Mucosa of stomach (tissue), 1 donor: ENCODE data around the gene ACTR3.

Experiments used
- H3K27me3 ChIP-seq: one replicate; pipeline ENCODE4 v1.7.0; 2013; ENCODE audit warnings: mild to moderate bottlenecking, low read length; ENCODE audit not compliant: control insufficient read depth, insufficient read depth
- H3K36me3 ChIP-seq: one replicate; pipeline ENCODE4 v1.7.0; 2013; ENCODE audit warnings: low read length; ENCODE audit not compliant: control insufficient read depth, insufficient read depth
- H3K4me1 ChIP-seq: one replicate; pipeline ENCODE4 v1.7.0; 2013; ENCODE audit warnings: mild to moderate bottlenecking, low read length; ENCODE audit not compliant: control insufficient read depth, insufficient read depth
- H3K4me3 ChIP-seq: one replicate; pipeline ENCODE4 v1.7.0; 2013; ENCODE audit warnings: low read length
- H3K9ac ChIP-seq: one replicate; pipeline ENCODE4 v1.7.0; 2013; ENCODE audit warnings: mild to moderate bottlenecking, low read length, moderate library complexity
- H3K9me3 ChIP-seq: one replicate; pipeline ENCODE4 v1.7.0; 2013; ENCODE audit warnings: mild to moderate bottlenecking, low read length, moderate library complexity; ENCODE audit not compliant: control insufficient read depth
- donor health status: Pancreatic carcinoma.

ACTR3 gene

GRCh38 chr2:113877711-113878598 lies 11.9 kb upstream of the ACTR3 start:
- Histone ChIP-seq H3K4me1 (peaks cover 21% of the 10 kb centered on the region), H3K9ac (peak overlapping the region; percentile 36), H3K36me3 (no peaks in the 10 kb centered on the region), H3K9me3 (no peaks in the 10 kb centered on the region), H3K27me3 (no peaks in the 10 kb centered on the region), H3K4me3 (no peak overlapping the region)

- H3K4me1 ChIP-seq: peaks cover 21% of the 10 kb centered on the region
Measured at GRCh38 chr2:113878743-113879142, 11.1 kb upstream of the ACTR3 start.

DNA sequence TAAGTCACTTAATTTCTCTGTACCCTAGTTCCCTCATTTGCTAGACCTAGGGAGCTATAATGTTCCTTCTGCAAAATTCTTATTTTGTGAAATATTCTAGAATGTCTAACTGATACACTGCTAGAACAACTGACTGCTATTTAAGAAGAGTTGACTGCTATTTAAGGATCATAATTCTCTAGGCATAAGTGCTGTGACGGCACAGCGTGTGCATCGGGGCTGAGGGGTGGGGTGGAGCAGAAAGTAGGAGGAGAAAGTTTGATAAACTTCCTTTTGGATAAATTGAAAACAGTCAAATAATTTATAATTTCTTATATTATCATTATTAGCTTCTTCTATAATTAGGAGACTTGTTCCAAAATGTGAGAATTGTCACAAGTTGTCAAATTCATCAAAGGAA lies 10.4 kb upstream of the ACTR3 start:
- Histone ChIP-seq H3K4me3 (no peak overlapping the region), H3K4me1 (peaks cover 23% of the 10 kb centered on the region), H3K27me3 (no peaks in the 10 kb centered on the region), H3K36me3 (no peaks in the 10 kb centered on the region), H3K9me3 (no peaks in the 10 kb centered on the region), H3K9ac (no peak overlapping the region)

More at GRCh38 chr2:113878743-113879142, 11.1 kb upstream of the ACTR3 start:
- no peaks in the 10 kb centered on the region for H3K9me3 ChIP-seq
- no peaks in the 10 kb centered on the region for H3K27me3 ChIP-seq
- H3K4me3 ChIP-seq: no peak overlapping the region
- H3K9ac ChIP-seq: peak overlapping the region; percentile 30
- H3K36me3 ChIP-seq: no peaks in the 10 kb centered on the region

DNA sequence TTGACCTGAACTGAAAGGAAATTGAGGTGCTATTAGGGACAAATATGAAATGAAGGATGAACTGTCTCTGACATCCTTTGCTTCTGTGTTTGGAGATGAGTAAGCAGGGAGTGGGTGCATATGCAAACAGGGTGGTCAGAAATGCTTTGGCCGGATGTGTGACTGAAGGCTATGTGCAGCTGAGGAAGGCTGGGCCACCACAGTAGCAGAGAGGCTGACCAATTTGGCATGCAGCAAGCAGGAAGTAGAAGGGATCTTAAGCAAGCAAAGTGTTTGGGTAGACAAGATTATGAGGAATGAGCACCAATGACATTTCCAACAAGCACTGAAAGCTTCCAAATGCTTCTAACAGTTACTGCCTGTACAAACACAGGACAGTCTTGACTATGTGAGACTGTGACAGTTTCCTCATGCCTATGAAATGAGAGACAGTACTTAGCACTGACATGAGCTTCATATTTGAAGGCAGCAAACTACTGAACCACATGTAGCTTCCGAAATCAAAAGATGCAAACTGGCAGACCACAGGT lies 3.3 kb upstream of the ACTR3 start:
- H3K9me3 ChIP-seq: no peaks in the 10 kb centered on the region
- H3K4me1 ChIP-seq: peaks cover 30% of the 10 kb centered on the region
- no peaks in the 10 kb centered on the region for H3K27me3 ChIP-seq
- H3K4me3 ChIP-seq: no peak overlapping the region
- no peak overlapping the region for H3K9ac ChIP-seq
- no peaks in the 10 kb centered on the region for H3K36me3 ChIP-seq

- Histone ChIP-seq H3K9ac (no peak overlapping the region), H3K27me3 (no peaks in the 10 kb centered on the region), H3K9me3 (no peaks in the 10 kb centered on the region), H3K4me1 (peaks cover 31% of the 10 kb centered on the region), H3K4me3 (no peak overlapping the region), H3K36me3 (no peaks in the 10 kb centered on the region)
Measured at GRCh38 chr2:113887009-113887792, 2.7 kb upstream of the ACTR3 start.

DNA sequence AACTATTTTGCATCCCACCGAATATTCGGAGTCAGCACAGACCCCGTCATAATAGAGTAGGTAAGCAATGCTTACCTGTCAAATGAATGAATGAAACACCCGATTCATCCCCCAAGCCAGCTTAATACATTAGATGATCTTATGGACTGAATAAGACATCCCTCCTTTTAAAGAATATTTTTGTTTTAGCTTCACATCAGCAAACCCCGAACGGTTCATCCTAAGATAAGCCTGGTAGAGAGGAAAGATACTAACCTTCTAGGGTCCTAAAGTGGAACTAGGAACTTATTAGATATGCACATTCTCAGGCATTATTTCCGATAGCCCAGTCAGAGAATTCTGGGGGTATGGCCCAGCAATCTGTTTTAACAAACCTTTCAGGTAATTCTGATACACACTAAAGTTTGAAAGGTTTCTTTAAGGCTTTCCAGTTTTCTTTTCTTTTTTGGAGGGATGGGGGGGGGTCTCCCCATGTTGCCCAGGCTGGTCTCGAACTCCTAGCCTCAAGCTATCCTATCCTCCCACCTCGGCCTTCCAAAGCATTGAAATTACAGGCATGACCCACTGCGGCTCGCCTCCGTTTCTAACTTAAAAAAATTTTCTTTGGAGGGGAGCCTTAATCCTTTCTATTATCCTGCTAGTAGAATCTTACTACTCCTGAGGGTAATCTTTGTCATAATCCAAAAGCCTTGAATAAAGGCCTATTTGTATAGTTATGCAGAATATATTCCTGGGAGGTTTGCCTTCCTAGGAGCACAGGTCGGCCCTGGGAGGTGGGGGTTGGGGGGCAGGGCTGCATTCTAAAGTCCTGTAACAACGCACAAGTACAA lies 1.0 kb upstream of the ACTR3 start:
- peaks cover 42% of the 10 kb centered on the region for H3K4me1 ChIP-seq

DNA sequence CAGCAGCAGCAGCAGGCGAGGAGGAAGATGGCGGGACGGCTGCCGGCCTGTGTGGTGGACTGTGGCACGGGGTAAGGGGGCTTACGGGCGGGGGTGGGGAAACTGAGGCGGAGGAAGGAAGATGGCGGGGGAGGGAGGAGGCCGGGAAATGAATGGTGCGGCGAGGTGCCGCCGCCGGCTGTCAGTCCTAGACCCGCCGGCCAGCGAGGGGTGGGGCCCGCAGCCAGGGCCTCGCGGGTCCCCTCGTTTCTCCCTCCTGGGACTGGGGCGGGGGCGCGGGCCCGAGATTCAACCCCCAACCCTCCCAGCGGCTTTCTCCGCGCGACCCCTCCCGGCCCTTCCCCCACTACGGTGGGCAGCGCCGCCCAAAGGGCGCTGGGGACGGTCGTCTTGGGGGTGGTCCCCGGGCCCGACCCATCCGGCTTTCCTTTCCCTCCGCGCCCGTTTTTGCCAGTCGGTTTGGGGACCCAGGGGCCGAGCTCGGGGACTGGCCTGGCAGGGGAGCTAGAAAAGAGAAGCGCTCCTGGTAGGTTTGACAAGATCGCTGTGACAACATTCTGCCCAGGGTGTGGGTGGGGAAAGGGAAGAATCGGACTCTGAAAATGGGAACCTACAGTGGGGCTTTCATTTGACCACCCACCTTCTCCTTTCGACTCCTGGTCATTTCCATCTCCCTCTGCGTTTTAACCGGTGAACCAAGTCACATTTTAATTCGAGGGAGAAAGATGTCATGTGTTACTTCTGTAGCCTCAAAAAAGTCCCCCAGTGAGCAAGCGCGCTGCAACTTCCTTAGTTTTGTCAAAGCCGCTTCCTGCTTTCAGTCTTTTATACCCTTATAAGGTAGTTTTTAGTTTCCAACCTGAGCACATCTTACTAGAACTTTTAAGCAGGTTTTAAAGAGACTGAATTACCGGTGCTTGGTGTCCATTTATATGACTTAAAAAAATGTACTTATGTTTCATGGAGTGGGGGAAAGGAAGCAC lies 655 bp downstream of the ACTR3 start:
- H3K36me3 ChIP-seq: no peaks in the 10 kb centered on the region
- H3K9me3 ChIP-seq: no peaks in the 10 kb centered on the region
- H3K4me1 ChIP-seq: peaks cover 41% of the 10 kb centered on the region
- H3K9ac ChIP-seq: peak overlapping the region; percentile 99
- peak overlapping the region; percentile 92 for H3K4me3 ChIP-seq
- H3K27me3 ChIP-seq: no peaks in the 10 kb centered on the region

More for the DNA sequence above, 1.0 kb upstream of the ACTR3 start:
- peak overlapping the region; percentile 99 for H3K9ac ChIP-seq
- H3K9me3 ChIP-seq: no peaks in the 10 kb centered on the region
- no peaks in the 10 kb centered on the region for H3K36me3 ChIP-seq
- peak overlapping the region; percentile 91 for H3K4me3 ChIP-seq
- H3K27me3 ChIP-seq: no peaks in the 10 kb centered on the region

DNA sequence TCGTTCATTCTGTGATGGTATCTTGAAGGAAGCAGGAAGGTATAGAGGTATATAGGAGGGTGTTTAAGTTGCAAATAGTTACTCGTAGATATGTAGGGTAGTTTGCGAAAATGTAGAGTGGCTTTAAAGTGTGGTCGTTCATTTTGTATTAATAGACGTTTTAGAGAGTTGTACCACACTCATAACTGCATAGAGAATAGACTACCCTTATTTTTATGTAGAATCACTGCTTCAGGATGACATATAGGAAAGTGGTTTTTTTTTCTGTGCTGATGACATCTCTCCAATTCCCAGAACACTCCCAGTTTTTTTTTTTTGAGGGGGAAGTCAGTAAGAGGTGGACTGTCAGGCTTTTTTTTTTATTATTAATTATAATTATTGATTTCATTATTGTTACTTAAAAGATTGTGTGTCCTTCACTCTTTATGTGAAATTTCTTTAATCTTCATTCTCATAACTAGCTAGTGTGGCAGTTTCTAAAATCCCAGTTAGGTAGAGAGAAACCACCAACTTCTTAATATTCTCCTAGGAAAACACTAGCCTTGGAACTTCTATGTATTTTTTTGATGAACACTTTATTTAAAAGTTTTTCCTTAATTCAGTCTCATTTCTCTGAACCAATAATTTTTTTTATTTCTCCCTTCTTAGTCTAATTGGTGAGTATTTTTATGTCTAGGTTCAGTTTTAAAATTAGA lies 1.5 kb downstream of the ACTR3 start:
- H3K9ac ChIP-seq: peak overlapping the region; percentile 99
- no peaks in the 10 kb centered on the region for H3K9me3 ChIP-seq
- H3K36me3 ChIP-seq: no peaks in the 10 kb centered on the region
- H3K4me3 ChIP-seq: peak overlapping the region; percentile 92
- H3K27me3 ChIP-seq: no peaks in the 10 kb centered on the region
- peaks cover 47% of the 10 kb centered on the region for H3K4me1 ChIP-seq

DNA sequence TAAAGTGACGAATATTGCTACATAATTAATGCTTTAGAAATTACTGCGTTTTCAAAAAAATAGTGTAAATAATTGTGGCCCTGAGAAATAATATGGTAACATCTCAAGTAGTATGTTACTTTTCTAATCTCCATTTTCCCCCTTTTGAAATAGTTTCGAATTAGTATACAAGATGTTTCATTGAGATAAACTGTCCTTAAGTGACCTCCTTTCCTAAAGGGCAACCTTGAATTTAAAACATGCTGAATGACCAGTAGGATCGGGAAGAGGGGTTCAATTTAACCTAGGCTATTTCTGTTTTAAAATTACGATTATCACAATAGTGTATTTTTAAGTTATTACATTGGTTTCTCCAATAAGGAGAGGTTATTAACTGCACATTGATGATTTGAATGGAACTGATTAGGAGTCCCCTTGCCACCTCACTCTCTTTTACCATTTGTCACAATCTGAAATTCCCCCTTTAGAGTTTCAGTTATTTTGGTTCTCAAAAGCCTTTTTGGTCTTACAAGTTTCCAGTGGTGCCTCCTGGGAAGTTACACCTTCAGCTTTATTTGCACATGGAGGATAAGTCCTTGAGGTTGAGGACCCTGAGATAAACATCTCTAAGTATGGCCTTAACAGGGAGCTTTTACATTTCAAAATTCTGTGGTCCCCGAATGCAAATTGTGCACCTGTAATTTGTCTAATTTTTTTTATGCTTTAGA lies 2.3 kb downstream of the ACTR3 start:
- H3K4me3 ChIP-seq: no peak overlapping the region
- H3K9me3 ChIP-seq: no peaks in the 10 kb centered on the region
- H3K4me1 ChIP-seq: peaks cover 47% of the 10 kb centered on the region
- H3K36me3 ChIP-seq: no peaks in the 10 kb centered on the region
- no peaks in the 10 kb centered on the region for H3K27me3 ChIP-seq
- H3K9ac ChIP-seq: peak overlapping the region; percentile 11

- Histone ChIP-seq H3K4me3 (no peak overlapping the region), H3K27me3 (no peaks in the 10 kb centered on the region), H3K36me3 (no peaks in the 10 kb centered on the region), H3K9ac (no peak overlapping the region), H3K9me3 (no peaks in the 10 kb centered on the region), H3K4me1 (peaks cover 55% of the 10 kb centered on the region)
Measured at GRCh38 chr2:113894156-113894743, 4.4 kb downstream of the ACTR3 start.
